Astrocyte (in vitro differentiated cells and primary cell): ENCODE measurements around the gene NPLOC4. TPM values are rescaled to one million over a fixed set of nuclear protein-coding genes. Genes with fewer than 3 reads are reported as not detected.

Experiments
- DNase-seq: peaks from one replicate; pipeline ENCODE4 v3.0.0-alpha.2; 2010; ENCODE audit warnings: low read depth
- FAIRE-seq: peaks from 2 replicates; lab custom pipeline; 2011; peaks lifted over from hg19 to GRCh38; lab: Jason Lieb, UNC
- H2AFZ ChIP-seq: 2 replicates; pipeline ENCODE4 v1.6.0; 2012; ENCODE audit warnings: low read depth, low read length, inconsistent platforms
- H3K27ac ChIP-seq: 2 replicates; pipeline ENCODE4 v1.5.1; 2011; ENCODE audit warnings: low read depth, low read length, inconsistent platforms
- H3K27me3 ChIP-seq: 2 replicates; pipeline ENCODE4 v1.6.0; 2011; ENCODE audit warnings: low read length, inconsistent platforms; ENCODE audit not compliant: insufficient read depth
- H3K36me3 ChIP-seq: 2 replicates; pipeline ENCODE4 v1.5.1; 2011; ENCODE audit warnings: low read length, inconsistent platforms; ENCODE audit not compliant: insufficient read depth
- H3K4me1 ChIP-seq: 2 replicates; pipeline ENCODE4 v1.5.1; 2011; ENCODE audit warnings: low read length, inconsistent platforms; ENCODE audit not compliant: insufficient read depth
- H3K4me2 ChIP-seq: 2 replicates; pipeline ENCODE4 v1.6.0; 2012; ENCODE audit warnings: low read length, inconsistent platforms
- H3K4me3 ChIP-seq: 2 replicates; pipeline ENCODE4 v1.5.1; 2011; ENCODE audit warnings: low read depth, mild to moderate bottlenecking, low read length, inconsistent platforms; ENCODE audit not compliant: insufficient read depth
- H3K79me2 ChIP-seq: 2 replicates; pipeline ENCODE4 v1.6.0; 2012; ENCODE audit warnings: mild to moderate bottlenecking, low read length, inconsistent platforms; ENCODE audit not compliant: insufficient read depth
- H3K9ac ChIP-seq: 2 replicates; pipeline ENCODE4 v1.6.0; 2012; ENCODE audit warnings: mild to moderate bottlenecking, low read length, inconsistent platforms
- H3K9me3 ChIP-seq: 2 replicates; pipeline ENCODE4 v1.5.1; 2012; ENCODE audit warnings: low read depth, mild to moderate bottlenecking, low read length, inconsistent platforms; ENCODE audit not compliant: insufficient read depth
- H4K20me1 ChIP-seq: 2 replicates; pipeline ENCODE4 v1.6.0; 2012; ENCODE audit warnings: low read length, inconsistent platforms; ENCODE audit not compliant: insufficient read depth
- H3K27ac Mint-ChIP-seq: one replicate; pipeline ENCODE4 v1.8.0; 2021; ENCODE audit warnings: mild to moderate bottlenecking, mixed read lengths; ENCODE audit not compliant: unreplicated experiment
- H3K27me3 Mint-ChIP-seq: one replicate; pipeline ENCODE4 v1.8.0; 2021; ENCODE audit warnings: low read depth, mixed read lengths; ENCODE audit not compliant: unreplicated experiment
- H3K36me3 Mint-ChIP-seq: one replicate; pipeline ENCODE4 v1.8.0; 2021; ENCODE audit warnings: low read depth, mixed read lengths; ENCODE audit not compliant: unreplicated experiment
- H3K4me1 Mint-ChIP-seq: one replicate; pipeline ENCODE4 v1.8.0; 2021; ENCODE audit warnings: low read depth, mixed read lengths; ENCODE audit not compliant: unreplicated experiment
- H3K4me3 Mint-ChIP-seq: one replicate; pipeline ENCODE4 v1.8.0; 2021; ENCODE audit warnings: mild to moderate bottlenecking, moderate library complexity, mixed read lengths; ENCODE audit not compliant: unreplicated experiment
- H3K9me3 Mint-ChIP-seq: one replicate; pipeline ENCODE4 v1.8.0; 2021; ENCODE audit warnings: mild to moderate bottlenecking, mixed read lengths; ENCODE audit not compliant: unreplicated experiment
- CTCF ChIP-seq: IDR thresholded peaks from 2 replicates; pipeline ENCODE4 v1.5.1; 2011; ENCODE audit warnings: low read depth, mild to moderate bottlenecking, inconsistent platforms, low read length, moderate library complexity; ENCODE audit not compliant: insufficient read depth
- EZH2 ChIP-seq: IDR thresholded peaks from 2 replicates; pipeline ENCODE4 v1.6.1; 2012; ENCODE audit warnings: mild to moderate bottlenecking, low read length, inconsistent platforms; ENCODE audit not compliant: insufficient read depth
- total RNA-seq: library from RNA; stranded (reverse); gene quantifications from 2 replicates; pipeline ENCODE4 v1.2.1, GENCODE V29; 2021

NPLOC4 gene
- total RNA-seq, 1 donor from 2014 or later = 125 TPM

GRCh38 chr17:81616877-81617276, 20.0 kb downstream of the NPLOC4 start:
- no peaks in the 10 kb centered on the region for H3K27me3 ChIP-seq
- peaks cover 3% of the 10 kb centered on the region for H3K4me1 ChIP-seq
- H3K4me3 ChIP-seq = no peak overlapping the region
- FAIRE-seq = no peak
- DNase-seq = no peak
- peak overlapping the region; percentile 7 for H3K27ac Mint-ChIP-seq
- peaks cover 70% of the 10 kb centered on the region for H4K20me1 ChIP-seq
- no peak overlapping the region for H3K9ac ChIP-seq
- H3K79me2 ChIP-seq = peaks cover 71% of the 10 kb centered on the region
- no peak overlapping the region for H3K4me3 Mint-ChIP-seq
- peaks cover 39% of the 10 kb centered on the region for H3K36me3 Mint-ChIP-seq
- no peaks in the 10 kb centered on the region for H3K9me3 Mint-ChIP-seq
- H3K9me3 ChIP-seq = no peaks in the 10 kb centered on the region
- H3K4me2 ChIP-seq = no peak overlapping the region
- no peaks in the 10 kb centered on the region for H3K27me3 Mint-ChIP-seq
- peaks cover 32% of the 10 kb centered on the region for H3K36me3 ChIP-seq
- peaks cover 21% of the 10 kb centered on the region for H3K4me1 Mint-ChIP-seq
- TF ChIP-seq CTCF = no peak
- no peak for TF ChIP-seq EZH2
- no peak overlapping the region for H3K27ac ChIP-seq
- H2AFZ ChIP-seq = no peak overlapping the region

GRCh38 chr17:81615401-81615930, 21.4 kb downstream of the NPLOC4 start:
- Histone ChIP-seq H3K4me1 (peaks cover 3% of the 10 kb centered on the region), H3K4me2 (no peak overlapping the region), H3K36me3 (peaks cover 18% of the 10 kb centered on the region), H3K79me2 (peaks cover 60% of the 10 kb centered on the region), H3K9ac (no peak overlapping the region), H4K20me1 (peaks cover 60% of the 10 kb centered on the region), H3K27ac (no peak overlapping the region), H3K27me3 (no peaks in the 10 kb centered on the region), H3K4me3 (no peak overlapping the region), H3K9me3 (no peaks in the 10 kb centered on the region), H2AFZ (no peak overlapping the region)
- no peak for DNase-seq
- Mint-ChIP-seq H3K27ac (no peak overlapping the region), H3K4me3 (no peak overlapping the region), H3K9me3 (no peaks in the 10 kb centered on the region), H3K4me1 (peaks cover 21% of the 10 kb centered on the region), H3K36me3 (peaks cover 29% of the 10 kb centered on the region), H3K27me3 (no peaks in the 10 kb centered on the region)
- TF ChIP-seq CTCF (no peak), EZH2 (no peak)
- no peak for FAIRE-seq

GRCh38 chr17:81612172-81612970, 24.5 kb downstream of the NPLOC4 start:
- no peak overlapping the region for H3K4me2 ChIP-seq
- H2AFZ ChIP-seq = no peak overlapping the region
- no peaks in the 10 kb centered on the region for H3K27me3 Mint-ChIP-seq
- no peak for FAIRE-seq
- H3K4me3 ChIP-seq = no peak overlapping the region
- H3K9ac ChIP-seq = no peak overlapping the region
- peaks cover 18% of the 10 kb centered on the region for H3K4me1 ChIP-seq
- H3K4me3 Mint-ChIP-seq = no peak overlapping the region
- peaks cover 38% of the 10 kb centered on the region for H3K36me3 Mint-ChIP-seq
- no peak overlapping the region for H3K27ac Mint-ChIP-seq
- H3K9me3 Mint-ChIP-seq = no peaks in the 10 kb centered on the region
- no peak overlapping the region for H3K27ac ChIP-seq
- TF ChIP-seq CTCF (no peak), EZH2 (no peak)
- H3K36me3 ChIP-seq = peaks cover 17% of the 10 kb centered on the region
- peaks cover 29% of the 10 kb centered on the region for H3K4me1 Mint-ChIP-seq
- no peaks in the 10 kb centered on the region for H3K9me3 ChIP-seq
- DNase-seq = no peak
- peaks cover 84% of the 10 kb centered on the region for H4K20me1 ChIP-seq
- H3K79me2 ChIP-seq = peaks cover 79% of the 10 kb centered on the region
- H3K27me3 ChIP-seq = no peaks in the 10 kb centered on the region
